HG03342 (cell line): ENCODE data around the gene HDAC5.
A peak's percentile ranks its signal among the peaks of the same experiment; 100 is the strongest.
"Not testable (repeated sequence)": the region's sequence is repeated elsewhere in the genome, so short reads cannot be mapped to it uniquely, and the experiment has no call there.

Source experiments
- ATAC-seq: cut with Tn5 transposase; IDR thresholded peaks from one replicate; pipeline ENCODE4 v1.9.1; 2021; ENCODE audit warnings: mild to moderate bottlenecking, moderate library complexity; ENCODE audit not compliant: unreplicated experiment

Gene HDAC5

GRCh38 chr17:44123356-44124117 lies at the start of gene HDAC5:
HDAC5 (minus strand) TSS chr17:44123641; CDS start chr17:44117515, 6,126 bp downstream.
- ATAC-seq, result peak; percentile 86

- no peak for ATAC-seq
These were observed 48.6 kb upstream of the HDAC5 start for GRCh38 chr17:44171931-44172455.

GRCh38 chr17:44170499-44171201 lies 47.2 kb upstream of the HDAC5 start, which contains the start of gene ASB16:
ASB16 (plus strand) TSS chr17:44170704; CDS start chr17:44170790, 86 bp downstream.
- no peak for ATAC-seq

GRCh38 chr17:44170135-44170498 lies 46.7 kb upstream of the HDAC5 start:
- no peak for ATAC-seq

GRCh38 chr17:44167181-44167861 lies 43.9 kb upstream of the HDAC5 start:
- no peak for ATAC-seq

GRCh38 chr17:44164476-44164875 lies 41.0 kb upstream of the HDAC5 start:
- no peak for ATAC-seq

GRCh38 chr17:44159519-44160210 lies 36.2 kb upstream of the HDAC5 start:
- ATAC-seq, result no peak

- no peak for ATAC-seq
These were observed 32.0 kb upstream of the HDAC5 start for GRCh38 chr17:44155488-44155887.

GRCh38 chr17:44152875-44153274 lies 29.4 kb upstream of the HDAC5 start:
- ATAC-seq, result no peak

GRCh38 chr17:44149750-44150329 lies 26.4 kb upstream of the HDAC5 start:
- no peak for ATAC-seq

GRCh38 chr17:44149066-44149465 lies 25.6 kb upstream of the HDAC5 start:
- not testable (repeated sequence) for ATAC-seq

GRCh38 chr17:44147812-44148211 lies 24.4 kb upstream of the HDAC5 start:
- no peak for ATAC-seq

- no peak for ATAC-seq
These were observed 23.2 kb upstream of the HDAC5 start for GRCh38 chr17:44146375-44147346.

GRCh38 chr17:44144966-44145739 lies 21.7 kb upstream of the HDAC5 start:
- ATAC-seq, result no peak

- not testable (repeated sequence) for ATAC-seq
These were observed 20.5 kb upstream of the HDAC5 start for GRCh38 chr17:44143921-44144320.

- ATAC-seq, result no peak
These were observed 14.7 kb upstream of the HDAC5 start for GRCh38 chr17:44137891-44138709.

GRCh38 chr17:44134752-44135568 lies 11.5 kb upstream of the HDAC5 start:
- ATAC-seq, result no peak
